SIG-M5 treated with dmso at 0.1 percent for 504 hours (cell line): ENCODE results near the gene KRTAP5-5.
"Not testable (repeated sequence)": the region's sequence is repeated elsewhere in the genome, so short reads cannot be mapped to it uniquely, and the experiment has no call there.

Source experiments
- DNase-seq: peaks from one replicate; lab custom pipeline; 2025; ENCODE audit not compliant: unreplicated experiment; lab: John Stamatoyannopoulos, UW

The KRTAP5-5 gene

DNA sequence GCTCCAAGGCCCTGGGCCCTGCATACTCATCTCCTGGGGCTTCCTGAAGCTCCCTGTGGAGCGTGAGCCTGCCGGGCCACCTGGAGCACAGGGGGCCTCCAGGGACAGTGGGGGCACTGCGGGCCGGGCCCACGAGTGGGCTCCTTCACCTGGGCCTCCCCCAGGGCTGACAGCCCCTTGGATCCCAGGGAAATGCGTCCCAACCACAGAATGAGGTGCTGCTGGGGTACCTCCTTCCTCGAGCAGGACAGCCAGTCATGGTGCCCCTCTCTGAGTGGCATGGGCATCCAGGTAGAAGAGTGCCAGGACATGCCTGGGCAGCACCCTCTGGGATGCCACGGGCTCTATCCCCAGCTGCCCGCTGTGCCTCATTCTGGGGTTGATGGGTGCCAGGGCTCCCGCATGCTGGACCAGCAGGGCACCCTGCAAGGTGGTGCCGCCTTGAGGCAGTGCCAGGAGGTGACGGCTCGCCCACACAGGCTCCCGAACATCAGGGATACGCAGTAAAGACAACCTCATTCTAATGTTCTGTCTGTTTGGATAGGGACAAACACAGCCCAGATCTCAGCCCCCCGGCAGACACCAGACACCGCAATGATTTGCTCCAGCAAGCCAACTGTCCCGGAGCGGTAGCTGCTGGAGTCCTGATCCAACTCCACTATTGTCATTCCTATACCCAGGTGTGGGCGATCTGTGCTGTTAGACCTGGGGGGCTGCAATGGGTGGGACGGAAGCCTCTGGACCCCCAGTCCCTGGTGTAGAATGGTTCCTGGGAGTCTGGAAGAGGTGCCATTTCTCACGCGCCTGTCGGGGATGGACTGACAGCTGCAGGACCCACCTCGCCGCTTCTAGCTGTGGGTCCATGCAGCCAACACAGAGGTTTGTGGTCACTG lies 25.8 kb downstream of the KRTAP5-5 start:
- DNase-seq, result no peak

DNA sequence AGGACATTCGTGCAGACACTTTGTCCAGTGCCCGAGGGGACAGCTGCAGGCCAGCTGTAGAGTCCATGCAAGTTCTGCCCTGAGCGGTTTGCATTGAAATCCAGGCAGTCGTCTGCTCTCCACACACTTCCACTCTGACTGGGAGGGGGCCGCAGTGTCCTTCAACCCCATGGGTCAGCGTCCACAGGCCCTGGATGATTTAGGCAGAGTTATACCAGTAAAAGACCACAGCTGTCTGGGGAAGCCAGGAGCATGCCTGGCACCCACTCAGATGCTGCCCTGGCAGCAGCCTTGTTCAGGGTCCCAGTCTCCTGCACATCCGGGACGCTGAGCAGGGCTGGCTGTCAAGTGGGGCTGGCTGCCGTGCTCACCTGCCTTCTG lies 26.5 kb downstream of the KRTAP5-5 start:
- DNase-seq, result no peak

GRCh38 chr11:1656670-1657069 lies 27.1 kb downstream of the KRTAP5-5 start:
- DNase-seq, result no peak

DNA sequence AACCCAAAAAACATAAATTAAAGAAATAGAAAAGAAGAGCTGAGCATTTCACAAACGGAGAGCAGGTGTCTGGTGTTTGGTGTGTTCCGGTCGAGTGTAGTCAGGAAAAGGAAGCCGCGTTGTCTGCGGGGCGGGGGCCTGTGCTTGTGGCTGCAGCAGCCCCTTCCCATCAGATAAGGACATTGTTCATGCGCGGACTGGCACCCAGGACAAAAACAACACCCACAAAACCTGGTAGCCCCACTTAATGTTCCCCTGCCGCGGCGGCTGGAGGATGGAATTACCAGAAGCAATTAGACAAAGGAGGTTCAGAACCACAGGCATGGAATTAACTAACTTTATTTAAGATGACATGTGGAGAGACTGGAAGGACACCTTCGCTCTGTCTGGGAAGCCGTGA lies 29.9 kb downstream of the KRTAP5-5 start:
- no peak for DNase-seq

- no peak for DNase-seq
These were observed 30.7 kb downstream of the KRTAP5-5 start for GRCh38 chr11:1660111-1660867.

DNA sequence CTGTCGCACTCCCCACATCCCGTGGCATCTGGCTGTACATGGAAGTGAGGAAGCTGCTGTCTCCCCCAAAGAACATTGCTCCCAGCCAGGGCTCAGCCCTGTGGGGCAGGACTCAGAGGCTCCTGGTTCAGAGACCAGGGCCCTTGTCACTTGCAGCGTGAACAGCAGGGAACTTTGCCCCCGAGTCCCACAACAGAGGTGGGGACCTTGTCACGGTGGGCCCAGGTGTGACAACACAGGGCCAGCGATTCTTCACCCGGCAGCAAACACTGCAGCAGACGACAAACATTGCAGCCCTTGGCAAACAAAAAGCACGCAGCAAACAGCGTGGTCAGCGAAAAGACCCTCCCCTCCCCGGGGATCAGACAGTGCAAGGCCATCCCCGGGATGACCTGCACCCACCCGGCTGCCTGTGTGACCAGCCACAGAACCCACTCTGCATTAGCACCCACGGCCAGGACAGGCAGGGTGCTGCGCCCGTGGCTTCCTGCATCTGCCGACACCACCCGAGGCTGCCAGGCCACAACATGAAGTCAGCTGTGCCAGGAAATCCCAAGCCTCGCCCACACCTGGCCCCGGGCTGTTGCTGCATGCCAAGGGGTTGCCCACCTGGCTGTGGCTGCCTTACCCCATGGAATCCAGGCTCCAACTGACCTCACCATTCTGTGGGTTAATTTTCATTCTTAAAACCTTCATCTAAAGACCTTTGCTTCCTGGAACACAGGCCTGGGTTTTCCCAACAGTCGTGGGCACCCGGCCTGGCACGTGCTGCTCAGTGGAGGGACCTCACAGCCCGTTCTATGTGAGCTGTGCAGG lies 32.1 kb downstream of the KRTAP5-5 start:
- not testable (repeated sequence) for DNase-seq

GRCh38 chr11:1662699-1663283 lies 33.2 kb downstream of the KRTAP5-5 start:
- DNase-seq, result not testable (repeated sequence)

GRCh38 chr11:1665313-1665712 lies 35.7 kb downstream of the KRTAP5-5 start:
- no peak for DNase-seq

DNA sequence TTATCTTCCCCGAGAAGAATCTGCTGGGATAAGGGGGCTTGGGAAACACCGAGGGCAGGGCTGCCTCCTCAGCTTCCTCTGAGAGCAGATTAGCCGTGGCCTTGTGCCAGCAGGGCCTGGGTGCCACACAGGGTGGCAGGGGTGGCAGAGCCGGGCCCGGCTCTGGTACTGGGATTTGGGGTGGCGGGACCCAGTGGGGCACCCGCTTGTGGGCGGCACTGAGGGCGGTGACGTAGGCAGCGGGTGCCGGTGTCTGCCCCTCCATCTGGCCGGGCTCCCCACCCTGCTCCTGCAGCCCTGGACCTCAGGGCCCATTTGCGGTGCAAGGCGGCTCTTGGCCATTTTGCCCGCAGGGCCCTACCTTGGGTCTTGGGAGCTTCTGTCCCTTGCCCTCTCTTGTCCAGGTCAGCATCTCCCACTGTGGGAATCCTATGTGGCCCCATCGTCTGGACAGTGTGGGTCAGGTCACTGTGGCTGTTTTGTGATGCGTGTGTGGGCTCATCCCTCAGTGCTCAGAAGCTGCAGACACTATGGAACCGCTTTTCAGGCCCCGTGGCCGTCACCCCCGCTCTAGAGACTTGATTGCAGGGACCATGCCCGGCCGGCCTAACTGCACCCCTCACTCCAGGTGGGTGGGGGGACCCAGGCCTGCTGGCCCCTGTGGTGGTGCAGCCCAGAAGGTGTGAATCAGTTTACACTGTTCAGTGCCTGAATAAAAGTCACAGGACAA lies 37.7 kb downstream of the KRTAP5-5 start:
- DNase-seq, result no peak

DNA sequence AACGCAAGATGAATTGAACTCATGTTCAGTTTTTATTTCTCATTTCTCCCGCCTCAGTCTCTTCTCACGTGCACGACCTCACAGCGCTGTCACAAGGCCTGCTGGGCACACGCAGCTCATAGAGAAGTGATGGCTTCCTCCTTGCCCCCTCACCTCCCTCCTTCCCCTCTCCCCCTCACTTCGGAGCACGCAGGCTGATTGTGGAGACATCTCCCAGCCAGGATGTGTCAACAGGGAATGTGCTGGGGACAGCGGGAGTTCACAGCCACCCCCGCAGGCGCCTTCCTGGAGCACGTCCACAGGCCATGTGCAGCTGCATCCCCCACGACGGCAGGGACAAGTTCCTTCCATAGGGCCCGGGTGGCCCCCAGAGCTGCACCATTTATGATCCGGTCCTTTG lies 38.3 kb downstream of the KRTAP5-5 start:
- no peak for DNase-seq

GRCh38 chr11:1668911-1669473 lies 39.4 kb downstream of the KRTAP5-5 start:
- no peak for DNase-seq

DNA sequence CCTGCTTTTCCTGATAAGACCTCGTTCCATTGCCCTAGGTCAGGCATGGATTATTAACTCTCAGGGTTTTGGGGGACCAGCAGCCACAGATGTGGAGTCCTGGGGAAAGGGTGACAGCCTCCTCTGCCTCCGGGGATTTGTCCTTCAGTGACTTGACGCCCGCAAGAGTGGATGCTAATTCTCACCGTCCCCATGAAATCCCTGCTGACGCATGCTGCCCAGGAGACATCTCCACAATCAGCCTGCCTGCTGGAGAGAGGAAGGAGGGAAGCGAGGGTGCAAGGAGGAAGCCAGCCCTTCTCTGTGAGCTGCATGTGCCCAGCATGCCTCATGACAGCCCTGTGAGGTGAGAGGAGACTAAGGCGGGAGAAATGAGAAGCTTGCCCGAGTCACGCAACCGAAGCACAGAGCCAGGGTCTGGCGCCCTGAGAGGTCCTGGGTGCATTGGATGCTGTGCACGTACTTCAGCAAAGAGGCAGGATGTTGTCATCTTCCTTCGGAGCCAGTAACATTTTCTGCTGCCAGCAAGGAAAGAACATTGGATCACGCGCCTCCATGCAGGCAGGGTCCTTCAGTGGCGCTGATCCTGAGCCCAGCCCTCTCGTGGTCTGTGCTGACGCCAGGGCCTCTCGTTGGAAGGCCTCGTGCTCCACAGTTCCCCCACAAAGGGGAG lies 40.1 kb downstream of the KRTAP5-5 start:
- DNase-seq, result no peak

- DNase-seq, result not testable (repeated sequence)
These were observed 40.9 kb downstream of the KRTAP5-5 start for GRCh38 chr11:1670457-1670856.

DNA sequence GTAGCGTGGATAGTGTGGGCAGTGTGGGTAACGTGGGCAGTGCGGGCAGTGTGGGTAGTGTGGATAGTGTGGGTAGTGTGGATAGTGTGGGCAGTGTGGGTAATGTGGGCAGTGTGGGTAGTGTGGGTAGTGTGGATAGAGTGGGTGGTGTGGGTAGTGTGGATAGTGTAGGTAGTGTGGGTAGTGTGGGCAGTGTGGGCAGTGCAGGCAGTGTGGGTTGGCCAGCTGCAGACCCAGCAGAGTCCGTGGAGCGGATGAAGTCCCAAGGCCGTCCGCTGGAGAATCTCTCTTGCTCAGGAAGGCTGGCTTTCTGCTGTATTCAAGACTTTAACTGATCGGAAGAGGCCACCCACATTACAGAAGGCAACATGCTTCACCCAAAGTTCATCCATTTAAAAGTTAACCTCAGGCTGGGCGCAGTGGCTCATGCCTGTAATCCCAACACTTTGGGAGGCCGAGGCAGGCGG lies 41.4 kb downstream of the KRTAP5-5 start:
- DNase-seq, result no peak

- no peak for DNase-seq
These were observed 42.1 kb downstream of the KRTAP5-5 start for GRCh38 chr11:1671658-1672057.

DNA sequence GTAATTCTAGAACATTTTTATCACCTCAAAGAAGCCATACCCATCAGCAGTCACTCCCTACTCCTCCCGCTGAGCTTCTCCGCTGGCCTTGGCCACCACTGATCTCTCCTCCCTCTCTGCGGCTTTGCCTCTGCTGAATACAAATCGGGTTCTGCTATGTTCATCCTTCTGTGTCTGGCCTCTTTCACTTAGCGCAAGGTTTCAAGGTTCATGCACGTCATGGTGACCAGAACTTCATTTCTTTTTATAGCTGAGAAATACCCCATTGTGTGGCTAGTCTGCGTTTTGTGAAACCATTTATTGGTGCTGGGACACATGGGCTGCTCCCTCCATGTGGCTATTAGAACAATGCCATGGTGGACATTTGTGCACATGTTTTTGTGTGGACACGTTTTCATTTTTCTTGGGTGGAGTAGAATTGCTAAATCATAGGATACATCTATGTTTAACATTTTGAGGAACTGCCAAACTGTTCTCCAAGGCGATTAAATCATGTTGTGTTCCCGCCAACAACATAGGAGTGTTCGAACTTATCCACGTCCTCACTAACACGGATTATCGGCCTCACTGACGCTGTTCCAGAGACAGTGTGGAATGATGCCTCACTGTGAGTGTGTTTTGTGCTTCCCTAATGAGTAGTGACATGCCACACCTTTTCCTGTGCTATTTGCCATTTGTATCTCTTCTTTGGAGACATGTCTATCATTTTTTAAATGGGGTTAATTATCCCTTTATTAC lies 43.2 kb downstream of the KRTAP5-5 start:
- DNase-seq, result no peak

DNA sequence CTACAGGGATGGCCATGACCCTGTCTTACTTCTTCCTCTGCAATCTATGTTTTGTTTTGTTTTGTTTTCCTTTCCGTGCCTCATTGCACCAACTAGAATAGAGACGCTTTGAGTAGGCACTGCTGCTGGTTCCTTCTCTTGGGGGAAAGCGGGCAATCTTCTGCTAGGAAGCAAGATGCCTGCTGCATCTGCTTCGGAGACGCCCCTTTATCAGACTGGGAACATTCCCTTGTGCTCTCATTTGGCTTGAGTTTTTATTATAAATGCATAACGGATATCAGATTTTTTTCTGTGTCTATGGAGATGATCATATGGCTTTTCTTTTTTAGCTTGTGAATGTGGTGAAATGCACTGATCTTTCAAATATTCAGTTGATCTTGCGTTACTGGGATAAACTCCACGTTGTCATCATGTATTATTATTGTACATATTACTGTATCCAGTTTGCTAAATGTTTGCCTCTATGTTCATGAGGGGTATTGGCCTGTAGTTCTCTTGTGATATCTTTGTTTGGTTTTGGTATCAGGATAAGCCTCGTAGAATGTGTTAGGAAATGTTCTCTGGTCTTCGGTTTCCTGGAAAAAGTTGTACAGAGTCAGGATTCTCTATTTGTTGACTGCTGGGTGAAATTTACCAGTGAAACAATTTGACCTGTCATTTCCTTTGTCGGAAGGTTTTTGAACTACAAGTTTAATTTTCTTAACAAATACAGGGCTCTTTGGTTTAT lies 44.0 kb downstream of the KRTAP5-5 start:
- no peak for DNase-seq
